ENCODE data around the gene CD247.

Gene CD247

DNA sequence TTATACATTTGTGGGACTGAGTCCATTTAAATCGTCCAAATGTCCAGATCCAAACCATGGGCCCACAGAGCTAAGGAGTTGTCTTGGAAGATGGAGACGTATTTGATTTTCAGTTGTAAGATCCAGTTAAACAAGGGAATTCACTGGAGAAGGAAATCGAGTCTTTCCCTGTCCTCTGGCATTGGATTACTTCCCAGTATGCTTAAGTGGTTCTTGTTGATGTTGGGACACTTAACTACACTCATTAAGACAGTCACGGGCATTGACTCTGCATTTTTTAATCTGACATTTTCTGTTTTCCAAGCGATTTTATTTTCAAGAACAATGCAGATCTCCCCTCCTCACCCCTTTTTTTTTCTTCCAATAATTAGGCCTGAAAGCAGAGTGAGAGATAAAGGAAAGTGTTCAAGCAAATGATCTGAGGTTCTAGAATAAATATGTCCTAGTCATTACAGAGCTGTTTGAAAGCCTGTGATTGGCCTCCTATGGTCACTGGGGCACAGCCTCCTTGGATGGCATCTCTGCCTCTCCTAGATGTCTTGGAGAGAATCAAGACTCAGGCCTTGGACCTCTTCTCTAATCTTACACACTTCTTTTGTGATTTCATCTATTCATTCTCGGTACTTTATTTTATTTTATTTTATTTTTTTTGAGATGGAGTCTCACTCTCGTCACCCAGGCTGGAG, 48.9 kb downstream of the CD247 start:
- Histone ChIP-seq H3K4me1 (ENCODE audit: insufficient read depth, low read length) (peaks cover 45% of the 10 kb centered on the region), H3K36me3 (ENCODE audit: insufficient read depth, low read length) (no peaks in the 10 kb centered on the region), H3K27ac (ENCODE audit: low read depth, low read length) (no peak overlapping the region), H3K27me3 (ENCODE audit: insufficient read depth, low read length) (no peaks in the 10 kb centered on the region), H3K9me3 (ENCODE audit: insufficient read depth, low read depth, low read length) (no peaks in the 10 kb centered on the region), H3K4me3 (ENCODE audit: low read length) (no peak overlapping the region), H3K9ac (ENCODE audit: low read depth, low read length) (no peak overlapping the region)
- WGBS: 92% methylated on average over 6 of the region's 7 CpGs

DNA sequence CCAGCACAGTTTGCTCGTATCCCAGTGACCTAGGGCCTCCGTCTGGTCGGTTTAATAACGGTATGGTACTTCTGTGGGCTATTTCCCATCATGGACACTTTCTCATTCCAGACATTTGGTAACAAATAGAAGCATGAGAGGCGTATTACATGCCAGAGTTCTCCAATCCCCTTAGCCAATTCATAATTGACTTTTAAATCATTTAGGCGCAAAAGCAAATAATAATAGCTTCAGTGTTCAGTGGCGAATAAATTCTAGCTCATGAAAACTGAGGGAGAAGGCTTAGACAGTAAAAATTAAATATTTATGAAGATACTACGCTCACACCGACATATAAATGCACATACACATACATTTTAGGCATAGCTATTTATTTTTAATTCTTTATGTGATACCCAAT, 50.6 kb downstream of the CD247 start:
- Histone ChIP-seq H3K9me3 (ENCODE audit: insufficient read depth, low read depth, low read length) (no peaks in the 10 kb centered on the region), H3K27ac (ENCODE audit: low read depth, low read length) (no peak overlapping the region), H3K4me3 (ENCODE audit: low read length) (no peak overlapping the region), H3K9ac (ENCODE audit: low read depth, low read length) (no peak overlapping the region), H3K36me3 (ENCODE audit: insufficient read depth, low read length) (no peaks in the 10 kb centered on the region), H3K27me3 (ENCODE audit: insufficient read depth, low read length) (no peaks in the 10 kb centered on the region), H3K4me1 (ENCODE audit: insufficient read depth, low read length) (peaks cover 47% of the 10 kb centered on the region)
- WGBS: 79% methylated on average over 7 of the region's 9 CpGs

DNA sequence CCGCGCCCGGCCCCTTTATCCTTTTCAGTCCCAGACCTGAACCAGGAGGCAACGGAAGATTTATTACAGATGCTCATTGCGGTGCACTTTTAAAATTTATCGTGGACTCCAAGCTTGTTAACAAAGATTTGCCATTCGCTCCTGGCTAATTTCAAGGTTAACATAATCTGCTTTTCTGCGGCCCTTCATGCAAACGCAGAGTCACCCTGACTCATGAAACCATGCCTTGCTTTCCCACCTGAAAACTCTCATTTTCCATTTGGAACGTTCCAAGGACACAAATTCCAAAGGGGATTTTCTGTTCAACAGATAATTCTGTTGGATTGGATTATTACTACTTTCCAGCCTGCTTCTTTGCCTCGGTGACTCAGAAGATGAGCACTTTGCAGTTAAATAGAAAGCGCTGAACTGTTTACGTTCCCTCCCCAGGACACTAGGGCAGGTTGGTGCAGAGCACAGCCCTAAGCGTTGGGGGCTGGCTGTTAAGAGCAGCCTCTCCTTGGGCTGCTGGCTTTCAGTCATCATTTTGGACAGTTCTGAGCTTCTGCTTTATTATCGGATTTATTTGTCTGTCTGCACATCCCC, 51.1 kb downstream of the CD247 start:
- Histone ChIP-seq H3K4me1 (ENCODE audit: insufficient read depth, low read length) (peaks cover 44% of the 10 kb centered on the region), H3K4me3 (ENCODE audit: low read length) (no peak overlapping the region), H3K36me3 (ENCODE audit: insufficient read depth, low read length) (no peaks in the 10 kb centered on the region), H3K9ac (ENCODE audit: low read depth, low read length) (no peak overlapping the region), H3K9me3 (ENCODE audit: insufficient read depth, low read depth, low read length) (no peaks in the 10 kb centered on the region), H3K27ac (ENCODE audit: low read depth, low read length) (no peak overlapping the region), H3K27me3 (ENCODE audit: insufficient read depth, low read length) (no peaks in the 10 kb centered on the region)
- 60% methylated on average over 15 of the region's 15 CpGs for WGBS

- H3K4me3 ChIP-seq (ENCODE audit: low read length): no peak overlapping the region
- H3K27ac ChIP-seq (ENCODE audit: low read depth, low read length): no peak overlapping the region
- 80% methylated on average over 1 of the region's 1 CpG for WGBS
- no peaks in the 10 kb centered on the region for H3K36me3 ChIP-seq (ENCODE audit: insufficient read depth, low read length)
- H3K9me3 ChIP-seq (ENCODE audit: insufficient read depth, low read depth, low read length): no peaks in the 10 kb centered on the region
- H3K9ac ChIP-seq (ENCODE audit: low read depth, low read length): no peak overlapping the region
- no peaks in the 10 kb centered on the region for H3K27me3 ChIP-seq (ENCODE audit: insufficient read depth, low read length)
- peaks cover 44% of the 10 kb centered on the region for H3K4me1 ChIP-seq (ENCODE audit: insufficient read depth, low read length)
Observed at GRCh38 chr1:167465743-167466142, 52.6 kb downstream of the CD247 start.

GRCh38 chr1:167465018-167465417, 53.3 kb downstream of the CD247 start:
- Histone ChIP-seq H3K36me3 (ENCODE audit: insufficient read depth, low read length) (no peaks in the 10 kb centered on the region), H3K27me3 (ENCODE audit: insufficient read depth, low read length) (no peaks in the 10 kb centered on the region), H3K4me1 (ENCODE audit: insufficient read depth, low read length) (peaks cover 44% of the 10 kb centered on the region), H3K4me3 (ENCODE audit: low read length) (no peak overlapping the region), H3K9ac (ENCODE audit: low read depth, low read length) (no peak overlapping the region), H3K9me3 (ENCODE audit: insufficient read depth, low read depth, low read length) (no peaks in the 10 kb centered on the region), H3K27ac (ENCODE audit: low read depth, low read length) (no peak overlapping the region)
- 75% methylated on average over 2 of the region's 2 CpGs for WGBS

DNA sequence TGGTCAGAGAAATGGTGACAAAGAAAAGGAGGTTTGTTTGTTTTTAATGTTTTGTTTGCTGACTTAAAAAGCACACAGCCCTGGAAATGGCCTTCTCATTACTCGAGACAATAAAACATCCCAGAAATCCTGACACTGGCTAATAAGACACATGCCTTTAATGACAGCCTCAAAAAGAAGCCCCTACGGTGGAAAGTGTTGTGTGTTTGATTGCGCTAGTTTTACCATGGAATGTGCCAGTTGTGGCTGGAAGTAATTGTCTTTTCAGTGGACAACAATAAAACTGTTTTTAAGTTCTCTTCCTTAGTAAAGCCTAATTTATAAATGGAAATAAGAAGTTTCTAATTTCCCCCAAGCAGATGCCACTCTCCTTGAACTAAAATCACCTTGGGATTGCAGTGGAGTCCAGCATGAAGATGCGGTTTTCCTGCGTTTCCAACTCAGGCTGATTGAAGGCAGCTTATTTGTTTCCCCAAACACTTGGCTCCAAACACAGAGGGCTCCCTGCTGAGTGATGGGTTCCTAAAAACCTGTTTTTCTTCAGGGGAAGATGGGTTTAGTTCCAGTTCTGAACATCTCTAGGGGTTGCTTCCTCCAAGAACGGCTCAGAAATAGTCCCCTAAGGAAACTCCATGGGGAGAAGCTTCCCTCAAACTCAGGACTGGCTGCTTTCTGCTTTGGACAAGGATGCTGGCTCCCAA, 54.3 kb downstream of the CD247 start:
- no peaks in the 10 kb centered on the region for H3K9me3 ChIP-seq (ENCODE audit: insufficient read depth, low read depth, low read length)
- H3K4me3 ChIP-seq (ENCODE audit: low read length): no peak overlapping the region
- H3K27ac ChIP-seq (ENCODE audit: low read depth, low read length): no peak overlapping the region
- H3K36me3 ChIP-seq (ENCODE audit: insufficient read depth, low read length): no peaks in the 10 kb centered on the region
- H3K9ac ChIP-seq (ENCODE audit: low read depth, low read length): no peak overlapping the region
- WGBS: 77% methylated on average over 6 of the region's 6 CpGs
- H3K27me3 ChIP-seq (ENCODE audit: insufficient read depth, low read length): no peaks in the 10 kb centered on the region
- H3K4me1 ChIP-seq (ENCODE audit: insufficient read depth, low read length): peaks cover 44% of the 10 kb centered on the region

DNA sequence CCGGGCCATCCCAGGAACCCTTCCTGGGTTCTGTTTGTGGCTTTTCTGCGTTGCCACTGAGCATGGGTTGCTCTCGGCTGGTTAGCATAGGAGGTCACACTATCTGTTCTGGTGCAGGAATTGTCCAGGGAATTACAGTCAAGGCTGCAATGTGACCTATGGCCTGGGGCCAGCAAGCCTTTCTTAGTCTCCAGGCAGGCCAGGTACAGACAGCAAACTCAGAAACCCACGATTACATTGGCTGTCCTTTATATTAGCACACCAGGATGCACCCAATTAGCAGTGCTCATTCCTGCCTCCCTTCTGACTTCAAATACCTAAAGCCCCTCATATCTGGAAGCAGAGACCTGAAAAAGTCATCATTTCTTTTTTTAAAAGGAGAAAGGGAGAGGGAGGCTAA, 55.2 kb downstream of the CD247 start:
- no peaks in the 10 kb centered on the region for H3K36me3 ChIP-seq (ENCODE audit: insufficient read depth, low read length)
- no peak overlapping the region for H3K4me3 ChIP-seq (ENCODE audit: low read length)
- H3K9ac ChIP-seq (ENCODE audit: low read depth, low read length): no peak overlapping the region
- no peaks in the 10 kb centered on the region for H3K9me3 ChIP-seq (ENCODE audit: insufficient read depth, low read depth, low read length)
- H3K27me3 ChIP-seq (ENCODE audit: insufficient read depth, low read length): no peaks in the 10 kb centered on the region
- whole genome bisulfite sequencing: 84% methylated on average over 4 of the region's 4 CpGs
- no peak overlapping the region for H3K27ac ChIP-seq (ENCODE audit: low read depth, low read length)
- H3K4me1 ChIP-seq (ENCODE audit: insufficient read depth, low read length): peaks cover 36% of the 10 kb centered on the region

- peaks cover 33% of the 10 kb centered on the region for H3K4me1 ChIP-seq (ENCODE audit: insufficient read depth, low read length)
- 89% methylated on average over 8 of the region's 8 CpGs for WGBS
- no peak overlapping the region for H3K9ac ChIP-seq (ENCODE audit: low read depth, low read length)
- no peaks in the 10 kb centered on the region for H3K9me3 ChIP-seq (ENCODE audit: insufficient read depth, low read depth, low read length)
- H3K27me3 ChIP-seq (ENCODE audit: insufficient read depth, low read length): peaks cover 6% of the 10 kb centered on the region
- no peak overlapping the region for H3K27ac ChIP-seq (ENCODE audit: low read depth, low read length)
- H3K4me3 ChIP-seq (ENCODE audit: low read length): no peak overlapping the region
- H3K36me3 ChIP-seq (ENCODE audit: insufficient read depth, low read length): no peaks in the 10 kb centered on the region
Observed at GRCh38 chr1:167462341-167462740, 56.0 kb downstream of the CD247 start.

DNA sequence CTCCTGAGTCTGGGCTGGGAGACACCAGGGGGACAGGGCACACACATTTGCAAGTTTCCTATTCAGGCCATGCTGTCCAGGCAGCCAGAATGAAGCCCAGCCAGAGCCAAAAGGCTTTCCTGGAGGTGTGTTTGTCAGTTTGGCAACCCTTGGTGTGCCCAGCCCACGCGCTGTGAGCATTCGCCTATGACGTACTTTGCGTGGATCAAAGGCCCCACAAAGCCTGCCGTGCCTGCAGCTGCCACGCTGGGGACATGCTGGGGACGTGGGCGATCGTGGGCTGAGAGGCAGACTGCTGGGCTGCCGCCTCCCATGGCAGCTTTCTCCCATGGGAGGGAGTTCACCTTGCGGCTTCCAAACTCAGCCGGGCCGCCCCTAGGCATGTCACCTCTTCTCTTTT, 57.5 kb downstream of the CD247 start:
- WGBS: 92% methylated on average over 14 of the region's 14 CpGs
- no peaks in the 10 kb centered on the region for H3K36me3 ChIP-seq (ENCODE audit: insufficient read depth, low read length)

DNA sequence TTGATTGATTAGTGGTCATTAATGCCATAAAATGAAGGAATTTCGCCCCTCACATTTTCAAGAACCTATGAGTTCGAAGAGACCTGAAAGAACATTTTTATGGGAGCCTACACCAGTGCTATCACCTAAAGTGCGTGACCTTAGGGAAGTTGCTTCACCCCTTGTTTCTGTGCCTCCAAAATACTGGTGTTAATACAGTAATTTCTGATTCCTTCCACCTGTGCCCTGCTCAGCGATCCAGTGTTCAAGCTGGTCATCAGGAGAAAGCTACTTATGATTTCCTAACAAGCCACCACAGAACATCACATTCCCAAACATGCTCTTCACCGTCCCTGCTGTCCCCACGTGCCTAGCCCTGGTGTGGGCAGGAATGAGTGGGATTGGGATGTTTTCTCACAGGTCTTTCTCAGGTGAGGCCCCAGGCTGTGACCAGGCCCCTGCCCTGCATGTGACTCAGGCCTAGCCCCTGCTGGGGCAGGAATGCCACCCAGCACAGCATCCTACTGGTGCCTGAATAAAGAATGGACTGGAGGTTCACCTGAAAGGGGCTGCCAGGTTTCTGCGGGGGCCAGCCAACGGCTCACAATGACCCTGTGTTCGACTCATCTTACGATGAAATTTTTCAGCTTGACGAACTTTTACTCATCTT, 60.3 kb downstream of the CD247 start:
- 83% methylated on average over 11 of the region's 11 CpGs for WGBS
- Histone ChIP-seq H3K36me3 (ENCODE audit: insufficient read depth, low read length) (no peaks in the 10 kb centered on the region), H3K4me1 (ENCODE audit: insufficient read depth, low read length) (peaks cover 17% of the 10 kb centered on the region), H3K27ac (ENCODE audit: low read depth, low read length) (no peak overlapping the region), H3K4me3 (ENCODE audit: low read length) (no peak overlapping the region), H3K9ac (ENCODE audit: low read depth, low read length) (no peak overlapping the region), H3K9me3 (ENCODE audit: insufficient read depth, low read depth, low read length) (no peaks in the 10 kb centered on the region), H3K27me3 (ENCODE audit: insufficient read depth, low read length) (peaks cover 49% of the 10 kb centered on the region)

More for the DNA sequence above, 57.5 kb downstream of the CD247 start:
- Histone ChIP-seq H3K4me1 (ENCODE audit: insufficient read depth, low read length) (peaks cover 31% of the 10 kb centered on the region), H3K9ac (ENCODE audit: low read depth, low read length) (no peak overlapping the region), H3K9me3 (ENCODE audit: insufficient read depth, low read depth, low read length) (no peaks in the 10 kb centered on the region), H3K27me3 (ENCODE audit: insufficient read depth, low read length) (peaks cover 21% of the 10 kb centered on the region), H3K27ac (ENCODE audit: low read depth, low read length) (no peak overlapping the region), H3K4me3 (ENCODE audit: low read length) (no peak overlapping the region)

- 79% methylated on average over 8 of the region's 8 CpGs for WGBS
- H3K27me3 ChIP-seq (ENCODE audit: insufficient read depth, low read length): peaks cover 54% of the 10 kb centered on the region
- no peak overlapping the region for H3K27ac ChIP-seq (ENCODE audit: low read depth, low read length)
Observed at GRCh38 chr1:167456926-167457325, 61.4 kb downstream of the CD247 start.

More at GRCh38 chr1:167456926-167457325, 61.4 kb downstream of the CD247 start:
- no peaks in the 10 kb centered on the region for H3K9me3 ChIP-seq (ENCODE audit: insufficient read depth, low read depth, low read length)
- peaks cover 14% of the 10 kb centered on the region for H3K4me1 ChIP-seq (ENCODE audit: insufficient read depth, low read length)
- H3K4me3 ChIP-seq (ENCODE audit: low read length): no peak overlapping the region
- H3K9ac ChIP-seq (ENCODE audit: low read depth, low read length): no peak overlapping the region
- H3K36me3 ChIP-seq (ENCODE audit: insufficient read depth, low read length): no peaks in the 10 kb centered on the region
